ENCODE results near the gene TMEM37. TPM values are rescaled to one million over a fixed set of nuclear protein-coding genes. Genes with fewer than 3 reads are reported as not detected.

TMEM37 gene
- polyA plus RNA-seq, 1 experiment = 0.63 TPM

DNA sequence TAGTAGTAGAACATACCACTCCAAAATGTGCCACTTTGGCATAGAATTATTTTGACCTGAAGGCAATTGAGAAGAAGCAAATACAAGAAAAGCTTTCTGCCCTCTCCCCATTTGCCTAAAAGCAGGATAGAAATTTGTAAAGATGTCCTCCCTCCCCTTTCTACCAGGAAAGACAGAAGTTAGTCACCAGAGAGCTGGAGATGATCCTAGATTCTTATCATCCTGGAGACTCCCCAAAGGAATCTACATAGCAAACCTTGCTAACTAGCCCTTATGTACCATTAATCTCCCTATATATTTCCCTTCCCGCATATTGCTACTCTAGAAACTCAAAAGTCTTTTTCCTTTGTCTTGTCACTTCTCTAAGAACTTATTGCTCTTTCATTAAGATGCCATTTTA lies 12.6 kb upstream of the TMEM37 start:
- CTCF ChIA-PET = interaction anchor here (1.0 kb wide), 1 partner anchor 21 kb away, joined by 5 read pairs; no protein-coding TSS in a partner anchor
- POLR2A ChIA-PET = no interaction called here
- TF ChIP-seq, protein P1, sequence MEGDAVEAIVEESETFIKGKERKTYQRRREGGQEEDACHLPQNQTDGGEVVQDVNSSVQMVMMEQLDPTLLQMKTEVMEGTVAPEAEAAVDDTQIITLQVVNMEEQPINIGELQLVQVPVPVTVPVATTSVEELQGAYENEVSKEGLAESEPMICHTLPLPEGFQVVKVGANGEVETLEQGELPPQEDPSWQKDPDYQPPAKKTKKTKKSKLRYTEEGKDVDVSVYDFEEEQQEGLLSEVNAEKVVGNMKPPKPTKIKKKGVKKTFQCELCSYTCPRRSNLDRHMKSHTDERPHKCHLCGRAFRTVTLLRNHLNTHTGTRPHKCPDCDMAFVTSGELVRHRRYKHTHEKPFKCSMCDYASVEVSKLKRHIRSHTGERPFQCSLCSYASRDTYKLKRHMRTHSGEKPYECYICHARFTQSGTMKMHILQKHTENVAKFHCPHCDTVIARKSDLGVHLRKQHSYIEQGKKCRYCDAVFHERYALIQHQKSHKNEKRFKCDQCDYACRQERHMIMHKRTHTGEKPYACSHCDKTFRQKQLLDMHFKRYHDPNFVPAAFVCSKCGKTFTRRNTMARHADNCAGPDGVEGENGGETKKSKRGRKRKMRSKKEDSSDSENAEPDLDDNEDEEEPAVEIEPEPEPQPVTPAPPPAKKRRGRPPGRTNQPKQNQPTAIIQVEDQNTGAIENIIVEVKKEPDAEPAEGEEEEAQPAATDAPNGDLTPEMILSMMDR (IDR thresholded peaks at IDR 0.05; ENCODE audit: insufficient read depth, low read depth, low read length) = no peak
- Histone ChIP-seq H3K36me3 (ENCODE audit: control insufficient read depth, insufficient read depth, low read length) (no peaks in the 10 kb centered on the region), H3K4me3 (ENCODE audit: low read depth, low read length) (no peak overlapping the region), H3K27me3 (ENCODE audit: control insufficient read depth, insufficient read depth, low read length) (peaks cover 5% of the 10 kb centered on the region)
- DNase-seq (ENCODE audit: low read depth) = no peak

DNA sequence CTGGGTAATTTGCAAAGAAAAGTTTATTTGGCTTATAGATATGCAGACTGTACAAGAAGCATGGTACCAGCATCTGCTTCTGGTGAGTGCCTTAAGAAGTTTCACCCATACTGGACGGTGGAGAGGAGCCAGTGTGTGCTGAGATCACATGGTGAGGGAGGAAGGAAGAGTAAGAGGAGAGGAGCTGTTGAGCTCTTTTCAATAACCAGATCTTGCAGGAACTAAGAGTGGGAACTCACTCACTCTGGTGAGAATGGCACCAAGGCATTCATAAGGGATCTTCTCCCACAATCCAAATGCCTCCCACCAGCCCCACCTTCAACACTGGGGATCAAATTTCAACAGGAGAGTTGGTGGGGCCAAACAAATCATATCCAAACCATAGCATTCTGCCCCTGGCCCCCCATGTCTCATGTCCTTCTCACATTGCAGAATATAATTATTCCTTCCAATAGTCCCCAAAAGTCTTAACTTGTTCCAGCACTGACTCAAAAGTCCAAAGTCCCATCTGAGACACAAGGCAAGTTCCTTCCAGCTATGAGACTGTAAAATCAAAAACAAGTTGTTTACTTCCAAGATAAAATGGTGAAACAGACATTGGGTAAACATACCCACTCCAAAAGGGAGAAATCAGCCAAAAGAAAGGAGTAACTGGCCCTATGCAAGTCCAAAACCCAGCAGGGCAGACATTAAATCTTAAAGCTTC lies 11.7 kb upstream of the TMEM37 start:
- Histone ChIP-seq H3K36me3 (ENCODE audit: control insufficient read depth, insufficient read depth, low read length) (no peaks in the 10 kb centered on the region), H3K4me3 (ENCODE audit: low read depth, low read length) (no peak overlapping the region), H3K27me3 (ENCODE audit: control insufficient read depth, insufficient read depth, low read length) (peaks cover 6% of the 10 kb centered on the region)
- POLR2A ChIA-PET = no interaction called here
- TF ChIP-seq, protein P1 (IDR thresholded peaks at IDR 0.05; ENCODE audit: insufficient read depth, low read depth, low read length) = no peak
- DNase-seq (ENCODE audit: low read depth) = no peak
- CTCF ChIA-PET = interaction anchor here (0.7 to 1.6 kb wide), 2 partner anchors 11 to 56 kb away, joined by 4 read pairs; no protein-coding TSS in a partner anchor

DNA sequence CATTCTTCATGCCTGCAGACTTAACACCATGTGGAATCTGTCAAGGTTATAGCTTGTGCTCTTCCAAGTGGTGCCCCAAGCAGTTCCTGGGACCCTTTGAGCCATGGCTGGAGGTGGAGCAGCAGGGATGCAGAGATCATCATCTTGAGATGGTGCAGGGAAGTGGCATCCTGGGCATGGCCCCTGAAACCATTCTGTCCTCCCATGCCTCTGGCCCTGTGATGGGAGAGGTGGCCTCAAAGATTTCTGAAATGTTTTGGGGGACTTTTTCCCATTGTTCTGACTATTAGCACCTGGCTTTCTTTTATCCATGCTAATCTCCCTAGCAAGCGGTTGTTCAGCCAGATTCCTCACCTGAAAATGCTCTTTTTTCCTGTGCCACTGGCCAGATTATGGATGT lies 10.3 kb upstream of the TMEM37 start:
- TF ChIP-seq, protein P1 (IDR thresholded peaks at IDR 0.05; ENCODE audit: insufficient read depth, low read depth, low read length) = no peak
- no peak for DNase-seq (ENCODE audit: low read depth)
- ChIA-PET CTCF (interaction anchor here (1.6 kb wide), 1 partner anchor 55 kb away, joined by 4 read pairs; no protein-coding TSS in a partner anchor), POLR2A (no interaction called here)
- Histone ChIP-seq H3K36me3 (ENCODE audit: control insufficient read depth, insufficient read depth, low read length) (no peaks in the 10 kb centered on the region), H3K27me3 (ENCODE audit: control insufficient read depth, insufficient read depth, low read length) (peaks cover 6% of the 10 kb centered on the region), H3K4me3 (ENCODE audit: low read depth, low read length) (no peak overlapping the region)

DNA sequence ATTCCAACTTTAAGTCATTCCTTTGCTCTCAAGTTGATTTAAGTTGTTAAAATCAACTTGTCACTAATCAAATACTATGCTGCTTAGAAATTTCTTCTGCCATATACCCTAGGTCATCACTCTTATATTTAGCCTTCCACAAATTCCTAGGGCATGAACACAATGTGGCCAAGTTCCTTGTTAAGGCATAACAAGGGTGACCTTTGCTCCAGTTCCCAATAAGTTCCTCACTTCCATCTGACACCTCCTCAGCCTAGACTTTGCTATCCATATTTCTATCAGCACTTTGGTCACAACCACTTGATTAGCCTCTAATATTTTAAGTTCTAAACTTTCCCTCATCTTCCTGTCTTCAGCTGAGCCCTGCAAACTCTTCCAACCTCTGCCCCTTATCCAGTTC lies 9.9 kb upstream of the TMEM37 start:
- H3K4me3 ChIP-seq (ENCODE audit: low read depth, low read length) = no peak overlapping the region
- DNase-seq (ENCODE audit: low read depth) = no peak
- H3K27me3 ChIP-seq (ENCODE audit: control insufficient read depth, insufficient read depth, low read length) = peaks cover 6% of the 10 kb centered on the region
- TF ChIP-seq, protein P1 (IDR thresholded peaks at IDR 0.05; ENCODE audit: insufficient read depth, low read depth, low read length) = no peak
- CTCF ChIA-PET = no interaction called here
- H3K36me3 ChIP-seq (ENCODE audit: control insufficient read depth, insufficient read depth, low read length) = no peaks in the 10 kb centered on the region
- POLR2A ChIA-PET = no interaction called here

DNA sequence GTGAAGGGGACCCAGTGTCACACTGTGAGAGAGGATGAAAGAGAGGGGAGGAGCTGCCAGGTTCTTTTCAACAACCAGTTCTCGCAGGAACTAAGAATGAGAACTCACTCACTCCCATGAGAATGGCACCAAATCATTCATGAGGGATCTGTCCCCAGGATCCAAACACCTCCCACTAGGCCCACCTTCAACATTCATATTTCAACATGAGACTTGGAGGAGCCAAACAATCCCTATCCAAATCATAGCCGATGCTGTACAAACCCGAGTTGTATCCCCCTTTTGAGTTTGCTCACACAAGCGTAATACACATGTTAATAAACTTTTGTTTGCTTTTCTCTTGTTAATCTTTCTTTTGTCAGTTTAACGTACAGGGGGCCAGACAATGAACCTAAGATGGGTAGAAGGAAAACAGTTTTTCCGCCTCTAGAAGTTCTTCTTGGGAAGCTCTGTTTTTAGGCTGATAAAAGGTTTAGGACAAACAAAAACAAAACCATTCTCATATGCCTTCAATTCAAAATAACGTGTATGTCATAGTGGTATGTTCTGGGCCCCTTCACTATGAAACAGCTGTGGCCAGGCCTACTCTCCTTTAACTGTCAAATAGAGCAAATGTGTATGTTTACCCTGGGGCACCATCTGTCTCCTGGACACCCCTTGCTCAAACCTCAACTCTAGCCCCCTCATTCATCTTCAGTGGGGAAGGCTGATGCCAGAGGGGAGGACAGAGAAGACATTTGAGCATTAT lies 9.1 kb upstream of the TMEM37 start:
- ChIA-PET CTCF (no interaction called here), POLR2A (no interaction called here)
- Histone ChIP-seq H3K36me3 (ENCODE audit: control insufficient read depth, insufficient read depth, low read length) (no peaks in the 10 kb centered on the region), H3K27me3 (ENCODE audit: control insufficient read depth, insufficient read depth, low read length) (peaks cover 10% of the 10 kb centered on the region), H3K4me3 (ENCODE audit: low read depth, low read length) (no peak overlapping the region)
- TF ChIP-seq, protein P1 (IDR thresholded peaks at IDR 0.05; ENCODE audit: insufficient read depth, low read depth, low read length) = no peak
- no peak for DNase-seq (ENCODE audit: low read depth)

Data from BJ (cell line).